ENCODE results near the gene TBX5. TPM values are rescaled to one million over a fixed set of nuclear protein-coding genes. Genes with fewer than 3 reads are reported as not detected.

TBX5 gene
- total and polyA plus RNA-seq, 2 donors (not counting 1 experiment from before 2014, with no cell fraction given) = 16.8 to 19.4 TPM

- TF ChIP-seq CTCF (conservative IDR thresholded peaks at IDR 0.05 in 1 of 2, IDR thresholded peaks at IDR 0.05 in 1 of 2; ENCODE audit: low read depth in 1 of 2, low read length in 2 of 2) (no peak), EZH2 (IDR thresholded peaks at IDR 0.05; ENCODE audit: low read length, missing control alignments) (no peak)
- Histone ChIP-seq H3K36me3 (ENCODE audit: control insufficient read depth, insufficient read depth, low read length) (peaks cover 7% of the 10 kb centered on the region), H2AFZ (ENCODE audit: low read length) (no peak overlapping the region)
Measured at GRCh38 chr12:114391088-114391487, 14.9 kb downstream of the TBX5 start.

GRCh38 chr12:114384739-114385138 is 21.2 kb downstream of the TBX5 start:
- no peaks in the 10 kb centered on the region for H4K20me1 ChIP-seq (ENCODE audit: control insufficient read depth, extremely low read depth, insufficient read depth, low read length)
- TF ChIP-seq CTCF (conservative IDR thresholded peaks at IDR 0.05 in 1 of 2, IDR thresholded peaks at IDR 0.05 in 1 of 2; ENCODE audit: low read depth in 1 of 2, low read length in 2 of 2) = no peak
- TF ChIP-seq EZH2 (IDR thresholded peaks at IDR 0.05; ENCODE audit: low read length, missing control alignments) = no peak
- H3K27me3 ChIP-seq (ENCODE audit: control insufficient read depth, insufficient read depth, low read length) = no peaks in the 10 kb centered on the region
- no peak overlapping the region for H3K4me2 ChIP-seq (ENCODE audit: extremely low read depth, insufficient read depth, low read length)
- no peak overlapping the region for H2AFZ ChIP-seq (ENCODE audit: low read length)
- no peak overlapping the region for H3K9ac ChIP-seq (ENCODE audit: insufficient read depth, low read length)
- peaks cover 16% of the 10 kb centered on the region for H3K36me3 ChIP-seq (ENCODE audit: control insufficient read depth, insufficient read depth, low read length)
- peak; percentile 23 to 46 for DNase-seq (ENCODE audit: low read depth in 2 of 2)
- peaks cover 8% of the 10 kb centered on the region for H3K79me2 ChIP-seq (ENCODE audit: control insufficient read depth, insufficient read depth, low read length)
- no peak overlapping the region for H3K4me3 ChIP-seq (replicated peaks in 1 of 4; ENCODE audit: control extremely low read depth in 1 of 4, insufficient read depth in 1 of 4, low read depth in 3 of 4, low read length in 4 of 4)
- no peaks in the 10 kb centered on the region for H3K9me3 ChIP-seq (ENCODE audit: control insufficient read depth, insufficient read depth, low read depth, low read length)
- H3K4me1 ChIP-seq (ENCODE audit: control insufficient read depth, extremely low read depth, insufficient read depth, low read length) = no peaks in the 10 kb centered on the region
- H3K27ac ChIP-seq (ENCODE audit: insufficient read depth, low read length) = no peak overlapping the region

More at GRCh38 chr12:114391088-114391487, 14.9 kb downstream of the TBX5 start:
- Histone ChIP-seq H3K4me2 (ENCODE audit: extremely low read depth, insufficient read depth, low read length) (peak overlapping the region; percentile 21), H3K9ac (ENCODE audit: insufficient read depth, low read length) (no peak overlapping the region), H3K79me2 (ENCODE audit: control insufficient read depth, insufficient read depth, low read length) (peaks cover 58% of the 10 kb centered on the region), H3K4me3 (replicated peaks in 1 of 4; ENCODE audit: control extremely low read depth in 1 of 4, insufficient read depth in 1 of 4, low read depth in 3 of 4, low read length in 4 of 4) (no peak overlapping the region), H3K27ac (ENCODE audit: insufficient read depth, low read length) (no peak overlapping the region), H4K20me1 (ENCODE audit: control insufficient read depth, extremely low read depth, insufficient read depth, low read length) (no peaks in the 10 kb centered on the region), H3K4me1 (ENCODE audit: control insufficient read depth, extremely low read depth, insufficient read depth, low read length) (peaks cover 24% of the 10 kb centered on the region), H3K9me3 (ENCODE audit: control insufficient read depth, insufficient read depth, low read depth, low read length) (no peaks in the 10 kb centered on the region), H3K27me3 (ENCODE audit: control insufficient read depth, insufficient read depth, low read length) (no peaks in the 10 kb centered on the region)
- DNase-seq (ENCODE audit: low read depth in 2 of 2) = peak; percentile 28 to 86

GRCh38 chr12:114381177-114381576 is 24.8 kb downstream of the TBX5 start:
- no peak for TF ChIP-seq CTCF (conservative IDR thresholded peaks at IDR 0.05 in 1 of 2, IDR thresholded peaks at IDR 0.05 in 1 of 2; ENCODE audit: low read depth in 1 of 2, low read length in 2 of 2)
- TF ChIP-seq EZH2 (IDR thresholded peaks at IDR 0.05; ENCODE audit: low read length, missing control alignments) = no peak
- Histone ChIP-seq H4K20me1 (ENCODE audit: control insufficient read depth, extremely low read depth, insufficient read depth, low read length) (no peaks in the 10 kb centered on the region), H3K36me3 (ENCODE audit: control insufficient read depth, insufficient read depth, low read length) (peaks cover 23% of the 10 kb centered on the region), H2AFZ (ENCODE audit: low read length) (no peak overlapping the region), H3K27ac (ENCODE audit: insufficient read depth, low read length) (no peak overlapping the region), H3K4me3 (replicated peaks in 1 of 4; ENCODE audit: control extremely low read depth in 1 of 4, insufficient read depth in 1 of 4, low read depth in 3 of 4, low read length in 4 of 4) (no peak overlapping the region), H3K9me3 (ENCODE audit: control insufficient read depth, insufficient read depth, low read depth, low read length) (no peaks in the 10 kb centered on the region), H3K27me3 (ENCODE audit: control insufficient read depth, insufficient read depth, low read length) (no peaks in the 10 kb centered on the region), H3K4me1 (ENCODE audit: control insufficient read depth, extremely low read depth, insufficient read depth, low read length) (no peaks in the 10 kb centered on the region), H3K4me2 (ENCODE audit: extremely low read depth, insufficient read depth, low read length) (no peak overlapping the region), H3K79me2 (ENCODE audit: control insufficient read depth, insufficient read depth, low read length) (peaks cover 2% of the 10 kb centered on the region), H3K9ac (ENCODE audit: insufficient read depth, low read length) (no peak overlapping the region)
- no peak for DNase-seq (ENCODE audit: low read depth in 2 of 2)
